Measurements from ENCODE around the gene PTPN9. TPM values are rescaled to one million over a fixed set of nuclear protein-coding genes. Genes with fewer than 3 reads are reported as not detected.

PTPN9 gene
- total and polyA plus RNA-seq, 2 of the 4 experiments (the other 2 are of a cell fraction): 26.5 to 38.9 TPM

DNA sequence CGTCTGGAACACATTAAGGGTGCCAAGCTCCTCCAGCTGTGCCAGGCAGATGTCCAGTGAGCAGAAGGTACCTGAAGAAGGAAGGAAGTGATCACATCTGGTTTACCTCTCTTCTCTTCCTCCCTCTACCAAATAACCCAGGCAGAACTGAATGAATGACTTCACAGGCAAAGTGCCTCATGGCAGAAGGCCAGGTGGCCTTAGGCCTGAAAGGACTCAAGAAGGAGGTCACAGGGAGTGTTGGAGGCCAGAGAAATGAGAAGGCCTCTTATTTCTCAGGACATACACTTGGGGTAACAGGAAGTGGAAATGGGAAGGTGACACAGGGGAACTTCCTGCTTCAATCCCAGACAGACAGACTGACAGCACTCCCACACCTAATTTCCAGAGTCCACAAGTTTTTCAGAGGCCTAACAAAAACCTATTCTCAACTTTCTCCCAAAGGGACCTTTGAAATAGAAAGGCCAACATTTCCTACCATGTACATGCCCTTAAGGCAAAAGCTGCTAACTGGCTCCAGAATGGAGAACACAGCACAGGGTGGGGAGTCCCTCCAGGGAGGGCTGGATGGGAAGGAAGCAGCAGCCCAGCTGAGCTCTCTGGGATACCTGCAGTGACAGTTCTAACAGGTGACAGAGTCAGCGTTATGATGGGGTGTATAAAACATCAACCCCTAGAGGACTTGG, 110.1 kb downstream of the PTPN9 start:
- whole genome bisulfite sequencing, 2 experiments (ENCODE audit: extremely low coverage in 2 of 2, insufficient read length in 1 of 2): no CpG with 5 or more reads among the region's 2 CpGs
- Histone ChIP-seq H3K9me1 (ENCODE audit: insufficient read depth, low read length) (peaks cover 2% of the 10 kb centered on the region; the same call in 1 of the 2 replicates), H4K5ac (ENCODE audit: low read depth, low read length) (no peak overlapping the region), H2BK120ac (ENCODE audit: low read depth, low read length) (no peak overlapping the region), H3K4me2 (ENCODE audit: low read depth, low read length) (no peak overlapping the region), H3K27me3 (ENCODE audit: control insufficient read depth, insufficient read depth, low read length) (no peaks in the 10 kb centered on the region), H2BK20ac (ENCODE audit: low read depth, low read length) (no peak overlapping the region), H3K27ac (ENCODE audit: insufficient read depth, low read length) (no peak overlapping the region), H3K56ac (ENCODE audit: extremely low read depth, insufficient read depth, low read length) (no peak overlapping the region), H3K79me1 (ENCODE audit: low read depth in 1 of 2, low read length in 2 of 2) (peaks cover 11 to 12% of the 10 kb centered on the region in 2 experiments; a peak in 2 of 4 replicates), H2AK5ac (ENCODE audit: low read depth, low read length) (no peak overlapping the region), H4K8ac (ENCODE audit: low read depth in 2 of 2, low read length in 2 of 2) (no peak overlapping the region), H2BK5ac (ENCODE audit: low read depth, low read length, poor library complexity, severe bottlenecking) (no peak overlapping the region), H3K23ac (ENCODE audit: low read depth, low read length) (no peak overlapping the region), H2AK9ac (replicated peaks; ENCODE audit: low read depth, low read length, poor library complexity) (peak overlapping the region; percentile 74), H3K4ac (ENCODE audit: low read depth, low read length) (no peak overlapping the region), H3K4me3 (ENCODE audit: insufficient read depth, low read depth, low read length) (no peak overlapping the region), H3K14ac (replicated peaks; ENCODE audit: low read depth, low read length) (no peak overlapping the region), H3K9ac (ENCODE audit: low read depth, low read length) (no peak overlapping the region), H4K20me1 (ENCODE audit: insufficient read depth, low read length) (no peaks in the 10 kb centered on the region), H4K91ac (ENCODE audit: insufficient read depth, low read depth, low read length) (no peak overlapping the region), H3K9me3 (ENCODE audit: control insufficient read depth, insufficient read depth, low read length) (no peaks in the 10 kb centered on the region), H2BK15ac (ENCODE audit: low read depth, low read length) (no peak overlapping the region), H3K36me3 (ENCODE audit: control insufficient read depth, insufficient read depth, low read length) (peaks cover 51% of the 10 kb centered on the region), H3K18ac (ENCODE audit: low read depth, low read length) (no peak overlapping the region), H2AFZ (replicated peaks; ENCODE audit: low read length, poor library complexity) (no peak overlapping the region), H3K4me1 (ENCODE audit: control insufficient read depth, insufficient read depth, low read length) (no peaks in the 10 kb centered on the region)
- in situ Hi-C loops (cut with MboI; ENCODE audit: low sequenced_read_pairs): no loop called here
- TF ChIP-seq MAFK (IDR thresholded peaks at IDR 0.05; ENCODE audit: low read depth, low read length): no peak
- TF ChIP-seq, protein P1, sequence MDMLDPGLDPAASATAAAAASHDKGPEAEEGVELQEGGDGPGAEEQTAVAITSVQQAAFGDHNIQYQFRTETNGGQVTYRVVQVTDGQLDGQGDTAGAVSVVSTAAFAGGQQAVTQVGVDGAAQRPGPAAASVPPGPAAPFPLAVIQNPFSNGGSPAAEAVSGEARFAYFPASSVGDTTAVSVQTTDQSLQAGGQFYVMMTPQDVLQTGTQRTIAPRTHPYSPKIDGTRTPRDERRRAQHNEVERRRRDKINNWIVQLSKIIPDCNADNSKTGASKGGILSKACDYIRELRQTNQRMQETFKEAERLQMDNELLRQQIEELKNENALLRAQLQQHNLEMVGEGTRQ (IDR thresholded peaks at IDR 0.05; ENCODE audit: low read depth, low read length): no peak
- TF ChIP-seq FOS (IDR thresholded peaks at IDR 0.05; ENCODE audit: low read depth, low read length): no peak
- TF ChIP-seq MXI1 (IDR thresholded peaks at IDR 0.05; ENCODE audit: borderline replicate concordance, low read depth, low read length): no peak
- TF ChIP-seq, protein P2, sequence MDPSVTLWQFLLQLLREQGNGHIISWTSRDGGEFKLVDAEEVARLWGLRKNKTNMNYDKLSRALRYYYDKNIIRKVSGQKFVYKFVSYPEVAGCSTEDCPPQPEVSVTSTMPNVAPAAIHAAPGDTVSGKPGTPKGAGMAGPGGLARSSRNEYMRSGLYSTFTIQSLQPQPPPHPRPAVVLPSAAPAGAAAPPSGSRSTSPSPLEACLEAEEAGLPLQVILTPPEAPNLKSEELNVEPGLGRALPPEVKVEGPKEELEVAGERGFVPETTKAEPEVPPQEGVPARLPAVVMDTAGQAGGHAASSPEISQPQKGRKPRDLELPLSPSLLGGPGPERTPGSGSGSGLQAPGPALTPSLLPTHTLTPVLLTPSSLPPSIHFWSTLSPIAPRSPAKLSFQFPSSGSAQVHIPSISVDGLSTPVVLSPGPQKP (IDR thresholded peaks at IDR 0.05; ENCODE audit: borderline replicate concordance, low read depth, low read length): no peak
- no peak for TF ChIP-seq RAD21 (IDR thresholded peaks at IDR 0.05; ENCODE audit: low read length)
- no peak for TF ChIP-seq CHD1 (IDR thresholded peaks at IDR 0.05; ENCODE audit: low read depth, low read length)
- no peak for TF ChIP-seq RFX5 (IDR thresholded peaks at IDR 0.05; ENCODE audit: low read depth, low read length)
- TF ChIP-seq, protein P3, sequence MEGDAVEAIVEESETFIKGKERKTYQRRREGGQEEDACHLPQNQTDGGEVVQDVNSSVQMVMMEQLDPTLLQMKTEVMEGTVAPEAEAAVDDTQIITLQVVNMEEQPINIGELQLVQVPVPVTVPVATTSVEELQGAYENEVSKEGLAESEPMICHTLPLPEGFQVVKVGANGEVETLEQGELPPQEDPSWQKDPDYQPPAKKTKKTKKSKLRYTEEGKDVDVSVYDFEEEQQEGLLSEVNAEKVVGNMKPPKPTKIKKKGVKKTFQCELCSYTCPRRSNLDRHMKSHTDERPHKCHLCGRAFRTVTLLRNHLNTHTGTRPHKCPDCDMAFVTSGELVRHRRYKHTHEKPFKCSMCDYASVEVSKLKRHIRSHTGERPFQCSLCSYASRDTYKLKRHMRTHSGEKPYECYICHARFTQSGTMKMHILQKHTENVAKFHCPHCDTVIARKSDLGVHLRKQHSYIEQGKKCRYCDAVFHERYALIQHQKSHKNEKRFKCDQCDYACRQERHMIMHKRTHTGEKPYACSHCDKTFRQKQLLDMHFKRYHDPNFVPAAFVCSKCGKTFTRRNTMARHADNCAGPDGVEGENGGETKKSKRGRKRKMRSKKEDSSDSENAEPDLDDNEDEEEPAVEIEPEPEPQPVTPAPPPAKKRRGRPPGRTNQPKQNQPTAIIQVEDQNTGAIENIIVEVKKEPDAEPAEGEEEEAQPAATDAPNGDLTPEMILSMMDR (conservative IDR thresholded peaks at IDR 0.05; ENCODE audit: low read depth, low read length): no peak
- TF ChIP-seq SMC3 (IDR thresholded peaks at IDR 0.05; ENCODE audit: low read depth, low read length): no peak
- no peak for TF ChIP-seq NFE2L2 (IDR thresholded peaks at IDR 0.05; ENCODE audit: low read depth, low read length)
- intact Hi-C loops (cut with micrococcal nuclease): no loop called here
- dilution Hi-C loops (cut with HindIII; ENCODE audit: low sequenced_read_pairs, unreplicated experiment): no loop called here
- CTCF ChIA-PET: no interaction called here
- no TSS peak for BruUV-seq (replicated peaks)
- no peak for ATAC-seq (ENCODE audit: low read depth)
- POLR2A ChIA-PET (ENCODE audit: unreplicated experiment): no interaction called here
- no peak for DNase-seq
